ENCODE measurements around the gene ABCD2.

DNA sequence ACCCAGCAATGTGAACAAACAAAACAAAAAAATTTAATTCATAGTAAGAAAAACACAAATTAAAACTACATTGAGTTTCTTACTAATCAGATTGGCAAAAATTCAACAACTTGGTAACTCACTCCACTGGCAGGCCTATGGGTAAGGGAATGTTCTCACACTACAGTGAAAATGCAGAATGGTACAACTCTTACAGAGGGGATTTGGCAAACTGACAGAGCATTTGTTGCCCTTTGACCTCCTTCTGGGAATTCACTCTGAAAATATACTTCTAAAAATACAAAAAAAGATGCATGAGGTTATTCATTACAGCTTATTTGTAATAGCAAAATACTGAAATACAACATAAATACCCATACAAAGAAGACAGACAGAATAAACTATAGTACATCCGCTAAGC lies 32.8 kb downstream of the ABCD2 start:
- TF ChIP-seq, protein P1, sequence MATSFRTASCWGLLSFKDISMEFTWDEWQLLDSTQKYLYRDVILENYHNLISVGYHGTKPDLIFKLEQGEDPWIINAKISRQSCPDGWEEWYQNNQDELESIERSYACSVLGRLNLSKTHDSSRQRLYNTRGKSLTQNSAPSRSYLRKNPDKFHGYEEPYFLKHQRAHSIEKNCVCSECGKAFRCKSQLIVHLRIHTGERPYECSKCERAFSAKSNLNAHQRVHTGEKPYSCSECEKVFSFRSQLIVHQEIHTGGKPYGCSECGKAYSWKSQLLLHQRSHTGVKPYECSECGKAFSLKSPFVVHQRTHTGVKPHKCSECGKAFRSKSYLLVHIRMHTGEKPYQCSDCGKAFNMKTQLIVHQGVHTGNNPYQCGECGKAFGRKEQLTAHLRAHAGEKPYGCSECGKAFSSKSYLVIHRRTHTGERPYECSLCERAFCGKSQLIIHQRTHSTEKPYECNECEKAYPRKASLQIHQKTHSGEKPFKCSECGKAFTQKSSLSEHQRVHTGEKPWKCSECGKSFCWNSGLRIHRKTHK (tag by site-specific recombination; IDR thresholded peaks at IDR 0.05), result no peak
- TF ChIP-seq, protein P2, sequence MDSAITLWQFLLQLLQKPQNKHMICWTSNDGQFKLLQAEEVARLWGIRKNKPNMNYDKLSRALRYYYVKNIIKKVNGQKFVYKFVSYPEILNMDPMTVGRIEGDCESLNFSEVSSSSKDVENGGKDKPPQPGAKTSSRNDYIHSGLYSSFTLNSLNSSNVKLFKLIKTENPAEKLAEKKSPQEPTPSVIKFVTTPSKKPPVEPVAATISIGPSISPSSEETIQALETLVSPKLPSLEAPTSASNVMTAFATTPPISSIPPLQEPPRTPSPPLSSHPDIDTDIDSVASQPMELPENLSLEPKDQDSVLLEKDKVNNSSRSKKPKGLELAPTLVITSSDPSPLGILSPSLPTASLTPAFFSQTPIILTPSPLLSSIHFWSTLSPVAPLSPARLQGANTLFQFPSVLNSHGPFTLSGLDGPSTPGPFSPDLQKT (IDR thresholded peaks at IDR 0.05; ENCODE audit: borderline replicate concordance, low read depth, low read length), result no peak
- TF ChIP-seq CTCF (tag by site-specific recombination; IDR thresholded peaks at IDR 0.05), result no peak
- no peak for TF ChIP-seq SETDB1 (IDR thresholded peaks at IDR 0.05; ENCODE audit: insufficient read length, low read length)
- TF ChIP-seq ZBTB49 (tag by site-specific recombination; IDR thresholded peaks at IDR 0.05; ENCODE audit: low read depth), result no peak
- TF ChIP-seq, protein P3, sequence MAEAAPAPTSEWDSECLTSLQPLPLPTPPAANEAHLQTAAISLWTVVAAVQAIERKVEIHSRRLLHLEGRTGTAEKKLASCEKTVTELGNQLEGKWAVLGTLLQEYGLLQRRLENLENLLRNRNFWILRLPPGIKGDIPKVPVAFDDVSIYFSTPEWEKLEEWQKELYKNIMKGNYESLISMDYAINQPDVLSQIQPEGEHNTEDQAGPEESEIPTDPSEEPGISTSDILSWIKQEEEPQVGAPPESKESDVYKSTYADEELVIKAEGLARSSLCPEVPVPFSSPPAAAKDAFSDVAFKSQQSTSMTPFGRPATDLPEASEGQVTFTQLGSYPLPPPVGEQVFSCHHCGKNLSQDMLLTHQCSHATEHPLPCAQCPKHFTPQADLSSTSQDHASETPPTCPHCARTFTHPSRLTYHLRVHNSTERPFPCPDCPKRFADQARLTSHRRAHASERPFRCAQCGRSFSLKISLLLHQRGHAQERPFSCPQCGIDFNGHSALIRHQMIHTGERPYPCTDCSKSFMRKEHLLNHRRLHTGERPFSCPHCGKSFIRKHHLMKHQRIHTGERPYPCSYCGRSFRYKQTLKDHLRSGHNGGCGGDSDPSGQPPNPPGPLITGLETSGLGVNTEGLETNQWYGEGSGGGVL (tag by site-specific recombination; IDR thresholded peaks at IDR 0.05), result no peak
- no peak for TF ChIP-seq ZBTB10 (tag by site-specific recombination; IDR thresholded peaks at IDR 0.05)
- TF ChIP-seq ZNF558 (tag by site-specific recombination; IDR thresholded peaks at IDR 0.05), result no peak
- TF ChIP-seq, protein P4, sequence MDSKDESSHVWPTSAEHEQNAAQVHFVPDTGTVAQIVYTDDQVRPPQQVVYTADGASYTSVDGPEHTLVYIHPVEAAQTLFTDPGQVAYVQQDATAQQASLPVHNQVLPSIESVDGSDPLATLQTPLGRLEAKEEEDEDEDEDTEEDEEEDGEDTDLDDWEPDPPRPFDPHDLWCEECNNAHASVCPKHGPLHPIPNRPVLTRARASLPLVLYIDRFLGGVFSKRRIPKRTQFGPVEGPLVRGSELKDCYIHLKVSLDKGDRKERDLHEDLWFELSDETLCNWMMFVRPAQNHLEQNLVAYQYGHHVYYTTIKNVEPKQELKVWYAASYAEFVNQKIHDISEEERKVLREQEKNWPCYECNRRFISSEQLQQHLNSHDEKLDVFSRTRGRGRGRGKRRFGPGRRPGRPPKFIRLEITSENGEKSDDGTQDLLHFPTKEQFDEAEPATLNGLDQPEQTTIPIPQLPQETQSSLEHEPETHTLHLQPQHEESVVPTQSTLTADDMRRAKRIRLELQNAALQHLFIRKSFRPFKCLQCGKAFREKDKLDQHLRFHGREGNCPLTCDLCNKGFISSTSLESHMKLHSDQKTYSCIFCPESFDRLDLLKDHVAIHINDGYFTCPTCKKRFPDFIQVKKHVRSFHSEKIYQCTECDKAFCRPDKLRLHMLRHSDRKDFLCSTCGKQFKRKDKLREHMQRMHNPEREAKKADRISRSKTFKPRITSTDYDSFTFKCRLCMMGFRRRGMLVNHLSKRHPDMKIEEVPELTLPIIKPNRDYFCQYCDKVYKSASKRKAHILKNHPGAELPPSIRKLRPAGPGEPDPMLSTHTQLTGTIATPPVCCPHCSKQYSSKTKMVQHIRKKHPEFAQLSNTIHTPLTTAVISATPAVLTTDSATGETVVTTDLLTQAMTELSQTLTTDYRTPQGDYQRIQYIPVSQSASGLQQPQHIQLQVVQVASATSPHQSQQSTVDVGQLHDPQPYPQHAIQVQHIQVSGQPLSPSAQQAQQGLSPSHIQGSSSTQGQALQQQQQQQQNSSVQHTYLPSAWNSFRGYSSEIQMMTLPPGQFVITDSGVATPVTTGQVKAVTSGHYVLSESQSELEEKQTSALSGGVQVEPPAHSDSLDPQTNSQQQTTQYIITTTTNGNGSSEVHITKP (tag by site-specific recombination; IDR thresholded peaks at IDR 0.05), result no peak
- no peak for TF ChIP-seq MZF1 (tag by site-specific recombination; IDR thresholded peaks at IDR 0.05; ENCODE audit: borderline replicate concordance)
- TF ChIP-seq ZBTB11 (tag by site-specific recombination; conservative IDR thresholded peaks at IDR 0.05; ENCODE audit: low read depth), result no peak
- TF ChIP-seq ZNF24 (tag by site-specific recombination; IDR thresholded peaks at IDR 0.05), result no peak
